ENCODE results near the gene LRCH3. TPM values are rescaled to one million over a fixed set of nuclear protein-coding genes. Genes with fewer than 3 reads are reported as not detected.

Gene LRCH3
- total and polyA plus RNA-seq, 2 of the 13 experiments (the other 11 are each of a cell fraction or from before 2014, with no cell fraction given) = 25.5 to 103 TPM

DNA sequence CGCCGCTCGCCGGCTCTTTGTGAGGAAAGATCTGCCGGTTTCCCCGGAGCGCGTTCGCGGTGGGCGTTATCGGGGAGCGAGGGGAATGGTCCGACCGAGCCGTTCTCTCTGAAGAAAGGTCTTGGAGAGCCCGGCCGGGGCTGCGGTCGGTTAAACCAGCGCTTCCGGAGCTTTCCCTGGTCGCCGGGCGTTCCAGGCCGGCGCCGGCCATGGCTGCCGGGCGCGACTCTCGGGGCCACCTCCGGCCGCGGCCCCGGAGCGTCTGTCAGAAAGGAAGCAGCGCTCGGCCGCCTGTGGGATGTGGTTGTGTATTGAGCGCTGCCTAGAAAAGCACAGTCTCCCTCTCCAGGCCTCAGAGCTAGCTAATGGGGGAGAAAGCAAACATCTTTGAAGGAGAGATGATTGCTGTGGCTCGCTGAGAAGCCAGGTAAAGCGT lies 40.6 kb upstream of the LRCH3 start (continued):
- TF ChIP-seq DNMT1 (CRISPR knock-in tag; IDR thresholded peaks at IDR 0.05) (no peak), ZNF292 (CRISPR knock-in tag; IDR thresholded peaks at IDR 0.05; ENCODE audit: borderline replicate concordance, low read depth) (0 out of 2 replicates have a peak, but pooled peaks have one; percentile 7), YY1 (IDR thresholded peaks at IDR 0.05; ENCODE audit: insufficient read depth, insufficient replicate concordance, low read depth, low read length) (peak; percentile 69), DMAP1 (CRISPR knock-in tag; IDR thresholded peaks at IDR 0.05) (0 out of 2 replicates have a peak, but pooled peaks have one; percentile 2), KDM2A (CRISPR knock-in tag; IDR thresholded peaks at IDR 0.05; ENCODE audit: borderline replicate concordance, low read depth) (no peak), ZNF430 (CRISPR knock-in tag; IDR thresholded peaks at IDR 0.05) (no peak), SAP130 (CRISPR knock-in tag; IDR thresholded peaks at IDR 0.05; ENCODE audit: low read depth) (peak; percentile 45; the same call in 1 of the 2 replicates)

- under 1% methylated on average over 36 of the region's 36 CpGs for WGBS (ENCODE audit: low lambda C conversion rate)
- no peak for ATAC-seq
- Histone ChIP-seq H3K79me2 (ENCODE audit: insufficient read depth, low read length) (peaks cover 32% of the 10 kb centered on the region), H3K36me3 (replicated peaks in 1 of 2; ENCODE audit: control insufficient read depth in 1 of 2, insufficient read depth in 2 of 2, low read length in 2 of 2) (no peaks in the 10 kb centered on the region), H3K27ac (ENCODE audit: extremely low read length, insufficient read depth, low read length) (peak overlapping the region; percentile 56), H3K27me3 (ENCODE audit: control insufficient read depth in 1 of 2, insufficient read depth in 2 of 2, low read length in 2 of 2) (peaks cover 0 to 5% of the 10 kb centered on the region in 2 experiments; a peak in 1 of 5 replicates), H4K20me1 (ENCODE audit: insufficient read depth, low read length) (peaks cover 7% of the 10 kb centered on the region; the same call in 1 of the 2 replicates), H3K9ac (ENCODE audit: insufficient read depth, low read depth, low read length) (peak overlapping the region; percentile 72), H3K4me1 (ENCODE audit: insufficient read depth, low read length) (peaks cover 37% of the 10 kb centered on the region), H3K4me2 (ENCODE audit: low read depth, low read length) (peak overlapping the region; percentile 85), H3K4me3 (replicated peaks in 1 of 3; ENCODE audit: insufficient read depth in 1 of 3, low read depth in 2 of 3, low read length in 3 of 3) (peak overlapping the region; percentile 75 to 86 (median 77)), H2AFZ (ENCODE audit: low read length) (no peak overlapping the region), H3K9me3 (ENCODE audit: low read length) (no peaks in the 10 kb centered on the region)
- ChIA-PET POLR2A (interaction anchor here (0.8 to 1.9 kb wide), 5 partner anchors 9 to 70 kb away, joined by 3 to 6 read pairs (median 4); partner anchors contain the start of genes LRCH3 and RUBCN), CTCF (ENCODE audit: low intra/inter-chr PET ratio, low total read pairs) (no interaction called here)
- no peak for DNase-seq (ENCODE audit: low spot score)
- no peak for FAIRE-seq
- BruUV-seq (replicated peaks) = no TSS peak
- intact Hi-C loops (cut with micrococcal nuclease; ENCODE audit: unreplicated experiment) = loop anchor here (5.0 kb wide), 1 partner anchor 41 kb away; the partner anchor contains the start of gene LRCH3
- in situ Hi-C loops (cut with HindIII; ENCODE audit: extremely low pct_ligation_motif_present, low pct_unique_long_range_greater_than_20kb) = no loop called here
- TF ChIP-seq ZNF275 (CRISPR knock-in tag; IDR thresholded peaks at IDR 0.05; ENCODE audit: borderline replicate concordance) (no peak), MAZ (IDR thresholded peaks at IDR 0.05; ENCODE audit: borderline replicate concordance, low read depth, low read length) (peak; percentile 63; the same call in 1 of the 2 replicates), MAZ (CRISPR knock-in tag; IDR thresholded peaks at IDR 0.05; ENCODE audit: low read depth) (no peak), YEATS4 (CRISPR knock-in tag; IDR thresholded peaks at IDR 0.05; ENCODE audit: borderline replicate concordance) (peak; percentile 40; the same call in 1 of the 2 replicates)
- TF ChIP-seq, protein P1, sequence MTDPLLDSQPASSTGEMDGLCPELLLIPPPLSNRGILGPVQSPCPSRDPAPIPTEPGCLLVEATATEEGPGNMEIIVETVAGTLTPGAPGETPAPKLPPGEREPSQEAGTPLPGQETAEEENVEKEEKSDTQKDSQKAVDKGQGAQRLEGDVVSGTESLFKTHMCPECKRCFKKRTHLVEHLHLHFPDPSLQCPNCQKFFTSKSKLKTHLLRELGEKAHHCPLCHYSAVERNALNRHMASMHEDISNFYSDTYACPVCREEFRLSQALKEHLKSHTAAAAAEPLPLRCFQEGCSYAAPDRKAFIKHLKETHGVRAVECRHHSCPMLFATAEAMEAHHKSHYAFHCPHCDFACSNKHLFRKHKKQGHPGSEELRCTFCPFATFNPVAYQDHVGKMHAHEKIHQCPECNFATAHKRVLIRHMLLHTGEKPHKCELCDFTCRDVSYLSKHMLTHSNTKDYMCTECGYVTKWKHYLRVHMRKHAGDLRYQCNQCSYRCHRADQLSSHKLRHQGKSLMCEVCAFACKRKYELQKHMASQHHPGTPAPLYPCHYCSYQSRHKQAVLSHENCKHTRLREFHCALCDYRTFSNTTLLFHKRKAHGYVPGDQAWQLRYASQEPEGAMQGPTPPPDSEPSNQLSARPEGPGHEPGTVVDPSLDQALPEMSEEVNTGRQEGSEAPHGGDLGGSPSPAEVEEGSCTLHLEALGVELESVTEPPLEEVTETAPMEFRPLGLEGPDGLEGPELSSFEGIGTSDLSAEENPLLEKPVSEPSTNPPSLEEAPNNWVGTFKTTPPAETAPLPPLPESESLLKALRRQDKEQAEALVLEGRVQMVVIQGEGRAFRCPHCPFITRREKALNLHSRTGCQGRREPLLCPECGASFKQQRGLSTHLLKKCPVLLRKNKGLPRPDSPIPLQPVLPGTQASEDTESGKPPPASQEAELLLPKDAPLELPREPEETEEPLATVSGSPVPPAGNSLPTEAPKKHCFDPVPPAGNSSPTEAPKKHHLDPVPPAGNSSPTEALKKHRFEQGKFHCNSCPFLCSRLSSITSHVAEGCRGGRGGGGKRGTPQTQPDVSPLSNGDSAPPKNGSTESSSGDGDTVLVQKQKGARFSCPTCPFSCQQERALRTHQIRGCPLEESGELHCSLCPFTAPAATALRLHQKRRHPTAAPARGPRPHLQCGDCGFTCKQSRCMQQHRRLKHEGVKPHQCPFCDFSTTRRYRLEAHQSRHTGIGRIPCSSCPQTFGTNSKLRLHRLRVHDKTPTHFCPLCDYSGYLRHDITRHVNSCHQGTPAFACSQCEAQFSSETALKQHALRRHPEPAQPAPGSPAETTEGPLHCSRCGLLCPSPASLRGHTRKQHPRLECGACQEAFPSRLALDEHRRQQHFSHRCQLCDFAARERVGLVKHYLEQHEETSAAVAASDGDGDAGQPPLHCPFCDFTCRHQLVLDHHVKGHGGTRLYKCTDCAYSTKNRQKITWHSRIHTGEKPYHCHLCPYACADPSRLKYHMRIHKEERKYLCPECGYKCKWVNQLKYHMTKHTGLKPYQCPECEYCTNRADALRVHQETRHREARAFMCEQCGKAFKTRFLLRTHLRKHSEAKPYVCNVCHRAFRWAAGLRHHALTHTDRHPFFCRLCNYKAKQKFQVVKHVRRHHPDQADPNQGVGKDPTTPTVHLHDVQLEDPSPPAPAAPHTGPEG (CRISPR knock-in tag; IDR thresholded peaks at IDR 0.05) = 0 out of 2 replicates have a peak, but pooled peaks have one; percentile 53
Measured at GRCh38 chr3:197750858-197751737, 40.0 kb upstream of the LRCH3 start.
